ENCODE measurements around the gene MRM2.

The MRM2 gene

GRCh38 chr7:2198760-2199159, 43.2 kb downstream of the MRM2 start:
- TF ChIP-seq, protein P1, sequence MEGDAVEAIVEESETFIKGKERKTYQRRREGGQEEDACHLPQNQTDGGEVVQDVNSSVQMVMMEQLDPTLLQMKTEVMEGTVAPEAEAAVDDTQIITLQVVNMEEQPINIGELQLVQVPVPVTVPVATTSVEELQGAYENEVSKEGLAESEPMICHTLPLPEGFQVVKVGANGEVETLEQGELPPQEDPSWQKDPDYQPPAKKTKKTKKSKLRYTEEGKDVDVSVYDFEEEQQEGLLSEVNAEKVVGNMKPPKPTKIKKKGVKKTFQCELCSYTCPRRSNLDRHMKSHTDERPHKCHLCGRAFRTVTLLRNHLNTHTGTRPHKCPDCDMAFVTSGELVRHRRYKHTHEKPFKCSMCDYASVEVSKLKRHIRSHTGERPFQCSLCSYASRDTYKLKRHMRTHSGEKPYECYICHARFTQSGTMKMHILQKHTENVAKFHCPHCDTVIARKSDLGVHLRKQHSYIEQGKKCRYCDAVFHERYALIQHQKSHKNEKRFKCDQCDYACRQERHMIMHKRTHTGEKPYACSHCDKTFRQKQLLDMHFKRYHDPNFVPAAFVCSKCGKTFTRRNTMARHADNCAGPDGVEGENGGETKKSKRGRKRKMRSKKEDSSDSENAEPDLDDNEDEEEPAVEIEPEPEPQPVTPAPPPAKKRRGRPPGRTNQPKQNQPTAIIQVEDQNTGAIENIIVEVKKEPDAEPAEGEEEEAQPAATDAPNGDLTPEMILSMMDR (IDR thresholded peaks at IDR 0.05; ENCODE audit: low read length): no peak
- Histone ChIP-seq H2AFZ (ENCODE audit: low read length) (no peak overlapping the region), H4K20me1 (ENCODE audit: insufficient read depth, low read length) (no peaks in the 10 kb centered on the region), H3K27ac (ENCODE audit: low read length) (no peak overlapping the region), H3F3A (ENCODE audit: insufficient read depth, low read length) (no peaks in the 10 kb centered on the region), H3K4me1 (ENCODE audit: low read length) (no peaks in the 10 kb centered on the region), H3K36me3 (replicated peaks; ENCODE audit: insufficient read depth, low read length) (peaks cover 5% of the 10 kb centered on the region; the same call in 1 of the 2 replicates), H3K27me3 (replicated peaks; ENCODE audit: insufficient read depth, low read length) (no peaks in the 10 kb centered on the region), H3K9me3 (replicated peaks; ENCODE audit: insufficient read depth, low read length) (no peaks in the 10 kb centered on the region), H3K4me3 (ENCODE audit: low read length) (no peak overlapping the region), H3K9ac (ENCODE audit: low read length) (no peak overlapping the region), H3K79me2 (ENCODE audit: low read length) (no peaks in the 10 kb centered on the region), H3K4me2 (ENCODE audit: low read depth, low read length) (no peak overlapping the region), H3K9me2 (replicated peaks; ENCODE audit: insufficient read depth, low read length) (no peaks in the 10 kb centered on the region)
- DNase-seq: no peak

GRCh38 chr7:2198206-2198605, 43.8 kb downstream of the MRM2 start:
- H3K27ac ChIP-seq (ENCODE audit: low read length): no peak overlapping the region
- H3K9me3 ChIP-seq (replicated peaks; ENCODE audit: insufficient read depth, low read length): no peaks in the 10 kb centered on the region
- no peaks in the 10 kb centered on the region for H4K20me1 ChIP-seq (ENCODE audit: insufficient read depth, low read length)
- no peak for DNase-seq
- H3K9ac ChIP-seq (ENCODE audit: low read length): no peak overlapping the region
- no peaks in the 10 kb centered on the region for H3K27me3 ChIP-seq (replicated peaks; ENCODE audit: insufficient read depth, low read length)
- H3K4me1 ChIP-seq (ENCODE audit: low read length): no peaks in the 10 kb centered on the region
- H2AFZ ChIP-seq (ENCODE audit: low read length): no peak overlapping the region
- no peaks in the 10 kb centered on the region for H3K79me2 ChIP-seq (ENCODE audit: low read length)
- no peak overlapping the region for H3K4me3 ChIP-seq (ENCODE audit: low read length)
- no peaks in the 10 kb centered on the region for H3F3A ChIP-seq (ENCODE audit: insufficient read depth, low read length)
- peaks cover 5% of the 10 kb centered on the region; the same call in 1 of the 2 replicates for H3K36me3 ChIP-seq (replicated peaks; ENCODE audit: insufficient read depth, low read length)
- TF ChIP-seq, protein P1 (IDR thresholded peaks at IDR 0.05; ENCODE audit: low read length): no peak
- TF ChIP-seq EZH2phosphoT487 (IDR thresholded peaks at IDR 0.05; ENCODE audit: low read length) (no peak), EZH2 (optimal IDR thresholded peaks at IDR 0.05; ENCODE audit: low read depth, low read length) (no peak)
- no peak overlapping the region for H3K4me2 ChIP-seq (ENCODE audit: low read depth, low read length)
- no peaks in the 10 kb centered on the region for H3K9me2 ChIP-seq (replicated peaks; ENCODE audit: insufficient read depth, low read length)

DNA sequence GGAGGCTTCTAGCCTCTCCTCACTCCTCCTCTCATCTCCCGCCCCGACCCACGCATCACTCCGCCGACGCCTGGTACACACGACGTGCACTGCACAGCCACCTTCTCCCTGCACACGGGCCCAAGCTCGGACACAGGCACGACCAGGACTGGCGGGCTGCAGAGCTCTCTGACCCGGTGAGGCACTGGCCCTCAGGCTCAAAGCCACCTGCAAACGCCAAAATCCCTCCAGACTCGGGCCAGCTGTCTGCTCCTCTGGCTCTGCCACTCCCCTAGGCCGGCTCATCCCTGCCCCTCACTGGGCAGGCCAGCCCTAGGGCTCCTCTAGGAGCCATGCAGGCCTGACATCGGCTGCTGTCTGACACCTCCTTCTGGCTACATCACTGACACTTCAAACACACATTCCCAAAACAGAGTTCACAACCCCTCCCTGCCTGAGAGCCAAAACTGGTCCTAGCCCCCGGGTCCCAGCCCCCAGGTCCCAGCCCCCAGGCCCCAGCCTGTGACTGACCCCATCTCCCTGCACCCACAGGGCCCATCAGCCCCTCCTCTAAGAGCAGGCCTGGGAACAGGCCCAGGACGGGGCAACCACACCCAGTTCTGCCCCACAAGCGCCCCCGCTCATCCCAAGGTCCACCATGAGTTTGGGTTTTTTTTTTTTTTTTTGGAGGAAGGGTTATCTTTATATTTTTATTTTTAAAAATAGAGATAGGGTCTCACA, 44.4 kb downstream of the MRM2 start:
- H2AFZ ChIP-seq (ENCODE audit: low read length): no peak overlapping the region
- H3K27me3 ChIP-seq (replicated peaks; ENCODE audit: insufficient read depth, low read length): no peaks in the 10 kb centered on the region
- H3K9me2 ChIP-seq (replicated peaks; ENCODE audit: insufficient read depth, low read length): no peaks in the 10 kb centered on the region
- no peak for DNase-seq
- no peaks in the 10 kb centered on the region for H3K79me2 ChIP-seq (ENCODE audit: low read length)
- H3F3A ChIP-seq (ENCODE audit: insufficient read depth, low read length): no peaks in the 10 kb centered on the region
- TF ChIP-seq EZH2 (optimal IDR thresholded peaks at IDR 0.05; ENCODE audit: low read depth, low read length) (no peak), EZH2phosphoT487 (IDR thresholded peaks at IDR 0.05; ENCODE audit: low read length) (no peak)
- TF ChIP-seq, protein P1 (IDR thresholded peaks at IDR 0.05; ENCODE audit: low read length): no peak
- H3K27ac ChIP-seq (ENCODE audit: low read length): no peak overlapping the region
- H3K36me3 ChIP-seq (replicated peaks; ENCODE audit: insufficient read depth, low read length): peaks cover 5% of the 10 kb centered on the region; the same call in 1 of the 2 replicates
- H3K4me1 ChIP-seq (ENCODE audit: low read length): no peaks in the 10 kb centered on the region
- no peak overlapping the region for H3K4me3 ChIP-seq (ENCODE audit: low read length)
- H3K9ac ChIP-seq (ENCODE audit: low read length): no peak overlapping the region
- no peaks in the 10 kb centered on the region for H3K9me3 ChIP-seq (replicated peaks; ENCODE audit: insufficient read depth, low read length)
- H3K4me2 ChIP-seq (ENCODE audit: low read depth, low read length): no peak overlapping the region
- H4K20me1 ChIP-seq (ENCODE audit: insufficient read depth, low read length): no peaks in the 10 kb centered on the region
